ENCODE results near the gene CADPS.

GRCh38 chr3:62732183-62732904 lies 142.9 kb downstream of the CADPS start:
- TF ChIP-seq CTCF (conservative IDR thresholded peaks at IDR 0.05) (no peak), ZFX (IDR thresholded peaks at IDR 0.05) (no peak)
